Stimulated activated CD8-positive, alpha-beta memory T cell treated with anti-CD3 and anti-CD28 coated beads, Interleukin-15, amount 100 ng/mL, for 4 hours (primary cell): ENCODE measurements around the gene C22orf39.

Experiments used
- DNase-seq, 2 donors: peaks; one replicate each; pipeline ENCODE4 v3.0.0-alpha.2; 2020; ENCODE audit warnings: low read depth in 2 of 2

C22orf39 gene

GRCh38 chr22:19477321-19478044 lies 30.0 kb upstream of the C22orf39 start:
- DNase-seq = no peak

GRCh38 chr22:19476023-19476422 lies 28.5 kb upstream of the C22orf39 start:
- DNase-seq = no peak

GRCh38 chr22:19473578-19473977 lies 26.1 kb upstream of the C22orf39 start:
- DNase-seq = no peak

GRCh38 chr22:19472233-19472632 lies 24.7 kb upstream of the C22orf39 start:
- DNase-seq = no peak

GRCh38 chr22:19471572-19471971 lies 24.1 kb upstream of the C22orf39 start:
- DNase-seq = no peak

GRCh38 chr22:19470010-19470409 lies 22.5 kb upstream of the C22orf39 start:
- DNase-seq = no peak

GRCh38 chr22:19469421-19469820 lies 21.9 kb upstream of the C22orf39 start:
- DNase-seq = no peak

- DNase-seq = no peak
Measured at GRCh38 chr22:19467912-19468311, 20.4 kb upstream of the C22orf39 start.

- DNase-seq = no peak
Measured at GRCh38 chr22:19466848-19467752, 19.6 kb upstream of the C22orf39 start.

- no peak for DNase-seq
Measured at GRCh38 chr22:19466126-19466716, 18.7 kb upstream of the C22orf39 start.

GRCh38 chr22:19464975-19465374 lies 17.5 kb upstream of the C22orf39 start:
- DNase-seq = no peak

GRCh38 chr22:19464546-19464945 lies 17.0 kb upstream of the C22orf39 start:
- DNase-seq = no peak

GRCh38 chr22:19463491-19464469 lies 16.3 kb upstream of the C22orf39 start:
- no peak for DNase-seq

GRCh38 chr22:19463008-19463407 lies 15.5 kb upstream of the C22orf39 start:
- DNase-seq = no peak

GRCh38 chr22:19461506-19461905 lies 14.0 kb upstream of the C22orf39 start:
- DNase-seq = no peak

GRCh38 chr22:19460036-19460435 lies 12.5 kb upstream of the C22orf39 start:
- no peak for DNase-seq

- no peak for DNase-seq
Measured at GRCh38 chr22:19457828-19458428, 10.4 kb upstream of the C22orf39 start.

- no peak for DNase-seq
Measured at GRCh38 chr22:19456541-19456940, 9.0 kb upstream of the C22orf39 start.

GRCh38 chr22:19455585-19456370 lies 8.3 kb upstream of the C22orf39 start:
- DNase-seq = no peak

GRCh38 chr22:19455033-19455432 lies 7.5 kb upstream of the C22orf39 start:
- DNase-seq = no peak
